Measurements from ENCODE around the gene JMJD1C. TPM values are rescaled to one million over a fixed set of nuclear protein-coding genes. Genes with fewer than 3 reads are reported as not detected.

JMJD1C gene
- polyA plus RNA-seq, 1 donor = 64.9 TPM

DNA sequence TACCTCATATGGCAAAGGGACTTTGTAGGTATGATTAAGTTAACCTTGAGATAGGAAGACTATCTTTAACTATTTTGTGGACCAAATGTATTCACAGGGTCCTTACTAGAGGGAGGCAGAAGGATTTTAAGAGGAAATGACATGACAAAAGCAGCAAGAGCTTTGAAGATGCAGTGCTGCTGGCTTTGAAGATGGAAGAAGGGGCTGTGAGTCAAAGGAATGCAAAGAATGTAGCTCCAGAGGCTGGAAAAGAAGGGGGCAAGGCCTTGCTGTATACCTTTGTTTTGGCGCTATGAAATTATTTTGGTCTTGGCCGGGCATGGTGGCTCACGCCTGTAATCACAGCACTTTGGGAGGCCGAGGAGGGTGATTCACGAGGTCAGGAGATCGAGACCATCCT lies 335.9 kb downstream of the JMJD1C start:
- DNase-seq = no peak

- DNase-seq = no peak
These were observed 337.3 kb downstream of the JMJD1C start for GRCh38 chr10:63128443-63128842.

- DNase-seq = no peak
These were observed 340.3 kb downstream of the JMJD1C start for GRCh38 chr10:63125459-63125858.

DNA sequence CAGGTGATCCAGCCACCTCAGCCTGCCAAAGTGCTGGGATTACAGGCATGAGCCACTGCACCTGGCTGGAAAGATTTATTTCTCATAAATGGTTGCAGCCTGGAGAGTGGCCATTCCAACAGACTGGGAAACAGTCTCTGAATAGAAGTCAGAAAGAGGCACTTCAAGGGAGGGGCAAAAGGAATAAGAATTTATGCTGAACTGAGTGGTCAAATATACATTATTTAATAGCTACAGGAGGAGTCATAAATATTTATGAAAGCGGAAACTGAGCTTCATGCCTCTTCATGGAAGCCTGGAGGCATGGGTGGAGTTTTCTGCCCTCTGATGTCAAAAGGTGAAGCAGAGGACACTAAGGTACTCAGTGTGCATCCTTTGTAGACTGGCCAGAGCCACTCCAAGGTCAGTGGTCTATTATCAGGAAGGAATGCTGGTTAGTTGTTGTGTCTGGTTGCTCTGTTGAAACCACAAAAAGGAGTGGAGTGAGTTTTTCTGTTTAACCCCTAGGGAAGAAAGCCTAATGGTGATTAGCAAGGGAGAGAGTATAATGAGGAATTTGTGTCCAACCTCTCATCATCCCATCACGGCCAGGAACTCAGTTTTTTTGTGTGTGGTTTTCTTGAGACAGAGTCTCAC lies 341.9 kb downstream of the JMJD1C start:
- DNase-seq = no peak

DNA sequence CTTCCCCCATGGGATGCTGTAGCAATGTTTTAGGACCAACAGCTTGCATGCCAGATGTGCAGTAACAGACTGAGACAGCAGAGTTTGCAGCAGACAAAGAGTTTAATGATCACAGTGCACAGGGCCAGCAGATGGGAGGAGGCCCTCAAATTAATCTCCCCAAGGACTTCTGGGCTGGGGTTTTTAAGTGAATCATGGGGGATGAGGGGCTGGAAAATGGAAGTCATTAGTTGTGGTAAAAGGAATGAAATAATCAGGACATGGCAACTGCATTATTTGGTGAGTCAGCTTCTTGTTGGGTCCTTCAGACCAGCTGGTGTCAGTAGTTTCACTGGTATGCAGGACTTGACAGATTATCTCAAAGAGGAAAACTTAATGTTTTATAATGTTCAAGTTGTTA lies 345.2 kb downstream of the JMJD1C start:
- no peak for DNase-seq

DNA sequence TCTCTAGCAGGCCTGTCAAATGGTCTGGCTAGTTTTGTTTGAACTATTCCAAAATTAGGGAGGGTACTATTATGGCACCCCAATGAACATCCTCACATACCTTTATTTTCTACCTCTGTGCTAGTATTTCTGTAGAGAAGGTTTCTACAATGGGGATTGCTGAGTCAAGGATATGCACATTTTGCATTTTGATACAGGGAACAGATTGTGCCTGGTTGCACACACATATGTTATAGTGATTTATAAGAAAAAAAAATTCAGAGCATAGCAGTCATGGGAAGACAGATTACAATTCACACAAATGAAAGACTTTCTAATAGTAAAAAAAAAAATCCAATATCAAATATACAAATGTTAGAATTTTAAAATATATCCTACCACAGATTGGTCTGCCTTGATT lies 346.7 kb downstream of the JMJD1C start:
- no peak for DNase-seq

Other genes starting within 250 kb of the JMJD1C start
- gene REEP3, start 55.4 kb upstream of the JMJD1C start, polyA plus RNA-seq (ENCODE audit: insufficient read length) = 12.4 TPM

All from hindlimb muscle (tissue), 1 donor.